Inferior parietal cortex (tissue), 1 donor: ENCODE results near the gene USP17L22.
"Not testable (repeated sequence)": the region's sequence is repeated elsewhere in the genome, so short reads cannot be mapped to it uniquely, and the experiment has no call there.

Experiments
- DNase-seq: peaks from one replicate; pipeline ENCODE4 v3.0.0-alpha.2; 2016; ENCODE audit errors: extremely low spot score

Gene USP17L22

GRCh38 chr4:9267319-9267718 is at the start of gene USP17L22:
USP17L22 (plus strand) TSS chr4:9267619; CDS start chr4:9267619, 0 bp downstream.
- not testable (repeated sequence) for DNase-seq

GRCh38 chr4:9219852-9220251 is 47.6 kb upstream of the USP17L22 start, which contains the start of gene USP17L12:
USP17L12 (plus strand) TSS chr4:9220152; CDS start chr4:9220152, 0 bp downstream.
- not testable (repeated sequence) for DNase-seq

- not testable (repeated sequence) for DNase-seq
Observed at GRCh38 chr4:9224596-9224995, 42.8 kb upstream of the USP17L22 start, which contains the start of gene USP17L13. USP17L13 (plus strand) TSS chr4:9224896; CDS start chr4:9224896, 0 bp downstream.

GRCh38 chr4:9230249-9230648 is 37.2 kb upstream of the USP17L22 start:
- DNase-seq, result not testable (repeated sequence)

GRCh38 chr4:9234085-9234484 is 33.3 kb upstream of the USP17L22 start, which contains the start of gene USP17L15:
USP17L15 (plus strand) TSS chr4:9234385; CDS start chr4:9234385, 0 bp downstream.
- DNase-seq, result not testable (repeated sequence)

- not testable (repeated sequence) for DNase-seq
Observed at GRCh38 chr4:9238461-9238860, 29.0 kb upstream of the USP17L22 start.

GRCh38 chr4:9243579-9243978 is 23.8 kb upstream of the USP17L22 start, which contains the start of gene USP17L17:
USP17L17 (plus strand) TSS chr4:9243879; CDS start chr4:9243879, 0 bp downstream.
- DNase-seq, result not testable (repeated sequence)

GRCh38 chr4:9247953-9248680 is 19.3 kb upstream of the USP17L22 start, which contains the start of gene USP17L18:
USP17L18 (plus strand) TSS chr4:9248630; CDS start chr4:9248630, 0 bp downstream.
- not testable (repeated sequence) for DNase-seq

- not testable (repeated sequence) for DNase-seq
Observed at GRCh38 chr4:9253078-9253477, 14.3 kb upstream of the USP17L22 start, which contains the start of gene USP17L19. USP17L19 (plus strand) TSS chr4:9253378; CDS start chr4:9253378, 0 bp downstream.

GRCh38 chr4:9257824-9258223 is 9.6 kb upstream of the USP17L22 start, which contains the start of gene USP17L20:
USP17L20 (plus strand) TSS chr4:9258124; CDS start chr4:9258124, 0 bp downstream.
- DNase-seq, result not testable (repeated sequence)

GRCh38 chr4:9262572-9262971 is 4.8 kb upstream of the USP17L22 start, which contains the start of gene USP17L21:
USP17L21 (plus strand) TSS chr4:9262872; CDS start chr4:9262872, 0 bp downstream.
- not testable (repeated sequence) for DNase-seq

GRCh38 chr4:9271719-9272118 is 4.3 kb downstream of the USP17L22 start:
- DNase-seq, result not testable (repeated sequence)
